Mesenchymal stem cell (in vitro differentiated cells and primary cell): Measurements from ENCODE around the gene OSBPL1A.
A peak's percentile ranks its signal among the peaks of the same experiment; 100 is the strongest.

Experiments
- DNase-seq: peaks from one replicate; pipeline ENCODE4 v3.0.0-alpha.2; 2013
- H2AFZ ChIP-seq: one replicate; pipeline ENCODE4 v1.6.1; 2013; ENCODE audit warnings: low read depth, mild to moderate bottlenecking, control low read depth, inconsistent platforms, low read length, moderate library complexity
- H2AK5ac ChIP-seq: 2 replicates; pipeline ENCODE4 v1.6.1; 2013; ENCODE audit warnings: low read length, moderate library complexity, mild to moderate bottlenecking, inconsistent platforms; ENCODE audit not compliant: severe bottlenecking
- H2BK120ac ChIP-seq: one replicate; pipeline ENCODE4 v1.6.1; 2013; ENCODE audit warnings: low read depth, mild to moderate bottlenecking, inconsistent platforms, low read length, moderate library complexity
- H2BK12ac ChIP-seq, 2 experiments: one replicate each; pipeline ENCODE4 v1.6.1; 2013; ENCODE audit warnings: inconsistent platforms in 2 of 2, low read length in 2 of 2, mild to moderate bottlenecking in 2 of 2, moderate library complexity in 2 of 2, control low read depth in 1 of 2
- H2BK15ac ChIP-seq: one replicate; pipeline ENCODE4 v1.6.1; 2013; ENCODE audit warnings: mild to moderate bottlenecking, low read depth, inconsistent platforms; ENCODE audit not compliant: poor library complexity, severe bottlenecking
- H2BK5ac ChIP-seq: 2 replicates; pipeline ENCODE4 v1.6.1; 2013; ENCODE audit warnings: low read depth, mild to moderate bottlenecking, low read length, control low read depth, inconsistent platforms; ENCODE audit not compliant: poor library complexity, severe bottlenecking
- H3K14ac ChIP-seq, 2 experiments: one replicate each; pipeline ENCODE4 v1.6.1; 2013; ENCODE audit warnings: inconsistent platforms in 2 of 2, low read length in 2 of 2, control low read depth in 1 of 2, mild to moderate bottlenecking in 1 of 2, moderate library complexity in 1 of 2
- H3K18ac ChIP-seq, 2 experiments: one replicate each; pipeline ENCODE4 v1.6.1; 2013; ENCODE audit warnings: inconsistent platforms in 2 of 2, low read length in 2 of 2, control low read depth in 1 of 2, low read depth in 1 of 2, mild to moderate bottlenecking in 1 of 2
- H3K23ac ChIP-seq, 2 experiments: one replicate each; pipeline ENCODE4 v1.6.1; 2013; ENCODE audit warnings: inconsistent platforms in 2 of 2, low read length in 2 of 2, mild to moderate bottlenecking in 2 of 2, moderate library complexity in 2 of 2, control low read depth in 1 of 2
- H3K27ac ChIP-seq: 2 replicates; pipeline ENCODE4 v1.5.1; 2013; ENCODE audit warnings: mild to moderate bottlenecking, moderate library complexity, low read length, control low read depth, inconsistent platforms; ENCODE audit not compliant: poor library complexity, severe bottlenecking
- H3K27me3 ChIP-seq, 2 experiments: 2 replicates each; pipeline versions ENCODE4 v1.6.1 to v1.7.0; 2013; ENCODE audit warnings: low read length in 2 of 2, mild to moderate bottlenecking in 2 of 2, moderate library complexity in 2 of 2, control low read depth in 1 of 2, inconsistent platforms in 1 of 2; ENCODE audit not compliant: control insufficient read depth in 1 of 2, insufficient read depth in 1 of 2
- H3K36me3 ChIP-seq, 2 experiments: 2 replicates each; pipeline versions ENCODE4 v1.6.1 to v1.7.0; 2013; ENCODE audit warnings: low read length in 2 of 2, control low read depth in 1 of 2, inconsistent platforms in 1 of 2, low read depth in 1 of 2, mild to moderate bottlenecking in 1 of 2; ENCODE audit not compliant: insufficient read depth in 2 of 2, control insufficient read depth in 1 of 2
- H3K4ac ChIP-seq, 2 experiments: one replicate each; pipeline ENCODE4 v1.6.1; 2013; ENCODE audit warnings: inconsistent platforms in 2 of 2, low read length in 2 of 2, mild to moderate bottlenecking in 2 of 2, moderate library complexity in 2 of 2, control low read depth in 1 of 2, low read depth in 1 of 2
- H3K4me1 ChIP-seq: 2 replicates; pipeline ENCODE4 v1.6.1; 2013; ENCODE audit warnings: low read depth, low read length, control low read depth; ENCODE audit not compliant: control insufficient read depth, insufficient read depth
- H3K4me2 ChIP-seq: 2 replicates; pipeline ENCODE4 v1.6.1; 2013; ENCODE audit warnings: low read length, mild to moderate bottlenecking, inconsistent platforms; ENCODE audit not compliant: poor library complexity, severe bottlenecking
- H3K4me3 ChIP-seq, 2 experiments: 2 replicates each; pipeline versions ENCODE4 v1.5.1 to v1.7.0; 2013; ENCODE audit warnings: low read length in 2 of 2, mild to moderate bottlenecking in 2 of 2, control low read depth in 1 of 2, low read depth in 1 of 2; ENCODE audit not compliant: insufficient read depth in 1 of 2
- H3K79me1 ChIP-seq: replicated peaks from 2 replicates; pipeline ENCODE4 v1.6.1; 2013; ENCODE audit warnings: mild to moderate bottlenecking, control low read depth, low read length, inconsistent platforms; ENCODE audit not compliant: poor library complexity, severe bottlenecking
- H3K9ac ChIP-seq: 2 replicates; pipeline ENCODE4 v1.7.0; 2013; ENCODE audit warnings: mild to moderate bottlenecking, low read length, moderate library complexity
- H3K9me3 ChIP-seq: 2 replicates; pipeline ENCODE4 v1.7.0; 2013; ENCODE audit warnings: mild to moderate bottlenecking, low read length; ENCODE audit not compliant: control insufficient read depth
- H4K8ac ChIP-seq: one replicate; pipeline ENCODE4 v1.6.1; 2013; ENCODE audit warnings: inconsistent platforms, mild to moderate bottlenecking, low read length, moderate library complexity
- H4K91ac ChIP-seq: one replicate; pipeline ENCODE4 v1.6.1; 2013; ENCODE audit warnings: mild to moderate bottlenecking, low read length, inconsistent platforms
- WGBS: methylation state at CpG from one replicate; pipeline ENCODE4 v1.1.7; 2013; ENCODE audit warnings: mixed read lengths; 5-methylcytosine and 5-hydroxymethylcytosine counted together

The OSBPL1A gene

DNA sequence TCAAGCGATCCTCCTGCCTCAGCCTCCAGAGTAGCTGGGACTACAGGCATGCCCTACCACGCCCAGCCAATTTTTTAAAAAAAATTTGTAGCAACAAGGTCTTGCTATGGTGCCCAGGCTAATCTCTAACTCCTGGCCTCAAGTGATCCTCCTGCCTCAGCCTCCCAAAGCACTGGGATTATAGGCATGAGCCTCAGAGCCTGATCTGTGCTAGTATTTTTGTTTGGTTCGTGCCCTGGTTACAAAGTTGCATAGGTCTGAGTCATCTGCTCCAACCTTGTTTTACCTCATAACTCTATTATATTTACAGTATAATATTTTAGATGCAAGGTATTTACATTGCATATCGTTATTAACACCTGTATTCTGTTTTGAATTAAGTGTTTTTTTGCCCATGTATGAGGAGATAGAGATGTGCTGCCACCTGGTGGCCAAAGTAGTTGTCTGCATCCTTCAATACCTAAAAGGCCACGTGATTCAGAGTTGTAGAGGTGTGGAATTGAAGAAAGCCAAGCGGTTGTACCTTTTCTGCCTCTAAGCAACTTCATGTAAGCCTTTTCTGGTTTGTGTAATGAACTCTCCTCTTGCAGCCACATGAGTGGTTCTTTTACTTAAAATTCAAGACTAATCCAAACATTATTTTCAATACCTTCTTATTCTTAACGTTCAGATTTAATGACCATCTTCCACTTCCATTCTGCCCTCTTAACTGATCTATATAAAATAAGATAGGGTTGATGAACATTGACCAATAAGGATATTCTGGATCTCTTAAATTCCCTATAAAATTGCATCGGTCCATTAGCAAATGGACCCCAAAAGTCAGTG, 278.7 kb downstream of the OSBPL1A start:
- Histone ChIP-seq H2AFZ (no peak overlapping the region), H4K91ac (no peak overlapping the region), H2BK120ac (no peak overlapping the region), H3K4me1 (peaks cover 2% of the 10 kb centered on the region), H3K9ac (no peak overlapping the region), H4K8ac (no peak overlapping the region), H3K79me1 (no peaks in the 10 kb centered on the region), H3K4ac (no peak overlapping the region), H3K18ac (no peak overlapping the region), H2BK5ac (no peak overlapping the region), H3K36me3 (peaks cover 2 to 61% of the 10 kb centered on the region in 2 experiments), H3K27ac (no peak overlapping the region), H3K9me3 (no peaks in the 10 kb centered on the region), H3K27me3 (no peaks in the 10 kb centered on the region), H2BK15ac (no peak overlapping the region), H3K14ac (no peak overlapping the region), H3K4me3 (no peak overlapping the region), H2BK12ac (no peak overlapping the region), H3K23ac (no peak overlapping the region), H3K4me2 (no peak overlapping the region), H2AK5ac (no peak overlapping the region)
- WGBS: 52% methylated on average over 6 of the region's 8 CpGs
- peak; percentile 73 for DNase-seq

DNA sequence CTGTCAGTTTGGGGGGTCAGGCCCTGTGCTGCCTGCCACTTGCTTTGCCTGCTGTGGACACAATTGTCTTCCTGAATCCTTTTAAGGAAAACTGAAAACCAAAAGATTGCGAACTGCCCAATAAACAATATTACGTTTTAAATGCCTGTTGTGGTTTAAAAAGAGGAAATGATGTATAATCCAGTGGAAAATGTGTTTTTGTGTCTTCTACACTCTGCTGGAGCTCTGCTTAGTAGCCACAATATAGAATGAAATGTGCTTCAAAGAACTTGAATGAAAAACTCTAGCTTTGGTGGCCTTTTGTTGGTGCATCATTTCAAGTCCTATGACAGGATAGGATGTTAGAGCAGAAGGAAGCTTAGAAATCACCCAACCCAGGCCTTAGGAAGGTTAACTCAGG, 282.0 kb downstream of the OSBPL1A start:
- H2AFZ ChIP-seq: no peak overlapping the region
- peak overlapping the region in 1 of 2 experiments; percentile 6 for H3K4ac ChIP-seq
- H3K4me3 ChIP-seq: no peak overlapping the region
- H3K79me1 ChIP-seq: no peaks in the 10 kb centered on the region
- H3K23ac ChIP-seq: no peak overlapping the region
- no peaks in the 10 kb centered on the region for H3K27me3 ChIP-seq
- H2BK120ac ChIP-seq: no peak overlapping the region
- H3K36me3 ChIP-seq: peaks cover 2 to 45% of the 10 kb centered on the region in 2 experiments
- H4K91ac ChIP-seq: no peak overlapping the region
- 88% methylated on average over 2 of the region's 2 CpGs for WGBS
- no peak overlapping the region for H2AK5ac ChIP-seq
- H3K14ac ChIP-seq: no peak overlapping the region
- H3K4me1 ChIP-seq: peaks cover 13% of the 10 kb centered on the region
- H3K9me3 ChIP-seq: no peaks in the 10 kb centered on the region
- DNase-seq: no peak
- no peak overlapping the region for H2BK5ac ChIP-seq
- H4K8ac ChIP-seq: no peak overlapping the region
- no peak overlapping the region for H3K27ac ChIP-seq
- H2BK15ac ChIP-seq: no peak overlapping the region
- H3K18ac ChIP-seq: no peak overlapping the region
- no peak overlapping the region for H3K4me2 ChIP-seq
- H3K9ac ChIP-seq: no peak overlapping the region
- no peak overlapping the region for H2BK12ac ChIP-seq

GRCh38 chr18:24114924-24115549, 282.6 kb downstream of the OSBPL1A start:
- no peaks in the 10 kb centered on the region for H3K9me3 ChIP-seq
- no peak overlapping the region for H3K27ac ChIP-seq
- H3K4me2 ChIP-seq: no peak overlapping the region
- H3K36me3 ChIP-seq: peaks cover 2 to 40% of the 10 kb centered on the region in 2 experiments
- H3K23ac ChIP-seq: no peak overlapping the region
- H3K9ac ChIP-seq: no peak overlapping the region
- no peak overlapping the region for H3K18ac ChIP-seq
- H2AFZ ChIP-seq: no peak overlapping the region
- H2BK120ac ChIP-seq: no peak overlapping the region
- no peak overlapping the region for H2BK12ac ChIP-seq
- no peak overlapping the region for H2AK5ac ChIP-seq
- no peak overlapping the region for H3K14ac ChIP-seq
- no peak overlapping the region for H2BK5ac ChIP-seq
- H3K4me3 ChIP-seq: no peak overlapping the region
- 95% methylated on average over 4 of the region's 4 CpGs for WGBS
- no peaks in the 10 kb centered on the region for H3K27me3 ChIP-seq
- no peak for DNase-seq
- H4K8ac ChIP-seq: no peak overlapping the region
- no peak overlapping the region for H4K91ac ChIP-seq
- H3K4ac ChIP-seq: peak overlapping the region in 1 of 2 experiments; percentile 6
- no peak overlapping the region for H2BK15ac ChIP-seq
- no peaks in the 10 kb centered on the region for H3K79me1 ChIP-seq
- H3K4me1 ChIP-seq: peaks cover 13% of the 10 kb centered on the region

GRCh38 chr18:24112874-24113615, 284.6 kb downstream of the OSBPL1A start:
- H2BK12ac ChIP-seq: no peak overlapping the region
- no peaks in the 10 kb centered on the region for H3K79me1 ChIP-seq
- no peaks in the 10 kb centered on the region for H3K9me3 ChIP-seq
- H3K18ac ChIP-seq: no peak overlapping the region
- no peak overlapping the region for H2BK15ac ChIP-seq
- H3K36me3 ChIP-seq: peaks cover 2 to 30% of the 10 kb centered on the region in 2 experiments
- WGBS: 71% methylated on average over 13 of the region's 15 CpGs
- peaks cover 13% of the 10 kb centered on the region for H3K4me1 ChIP-seq
- no peak overlapping the region for H3K27ac ChIP-seq
- no peak overlapping the region for H2AK5ac ChIP-seq
- H3K4me3 ChIP-seq: no peak overlapping the region
- no peak overlapping the region for H4K91ac ChIP-seq
- no peak overlapping the region for H3K9ac ChIP-seq
- no peak overlapping the region for H3K14ac ChIP-seq
- no peak overlapping the region for H2AFZ ChIP-seq
- H3K4ac ChIP-seq: no peak overlapping the region
- H4K8ac ChIP-seq: no peak overlapping the region
- H3K23ac ChIP-seq: no peak overlapping the region
- H2BK5ac ChIP-seq: no peak overlapping the region
- H3K4me2 ChIP-seq: peak overlapping the region; percentile 43
- H3K27me3 ChIP-seq: no peaks in the 10 kb centered on the region
- peak; percentile 40 for DNase-seq
- no peak overlapping the region for H2BK120ac ChIP-seq
